Measurements from ENCODE around the gene FAM120B.
"Not testable (repeated sequence)": the region's sequence is repeated elsewhere in the genome, so short reads cannot be mapped to it uniquely, and the experiment has no call there.

FAM120B gene

GRCh38 chr6:170306324-170307079, at the start of gene FAM120B:
Gene FAM120B (plus strand): TSS chr6:170306758. CDS start chr6:170317391, 10,633 bp downstream.
- DNase-seq, result peak; percentile 97

- no peak for DNase-seq
Measured at GRCh38 chr6:170257376-170257775, 49.2 kb upstream of the FAM120B start.

- no peak for DNase-seq
Measured at GRCh38 chr6:170258407-170258806, 48.2 kb upstream of the FAM120B start.

DNA sequence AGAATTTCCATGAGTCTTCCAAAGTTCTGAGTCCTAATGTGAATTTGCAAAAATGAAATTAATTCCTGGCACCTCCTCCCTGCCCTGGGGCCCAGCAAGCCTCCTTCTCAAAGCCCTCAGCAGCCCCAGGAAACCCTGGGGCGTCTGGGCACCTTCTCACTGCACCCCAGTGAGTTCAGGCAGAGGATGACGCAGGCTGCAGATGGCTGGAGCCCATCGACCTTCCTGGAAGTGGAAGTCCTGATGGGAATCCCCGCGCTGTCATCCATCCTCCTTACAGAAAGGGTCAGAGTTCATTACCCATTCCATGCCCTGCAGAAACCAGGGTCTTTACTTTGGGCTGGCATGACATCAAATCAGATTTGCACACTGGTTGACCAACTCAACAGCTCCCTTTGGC, 47.3 kb upstream of the FAM120B start:
- DNase-seq, result no peak

GRCh38 chr6:170260686-170261085, 45.9 kb upstream of the FAM120B start:
- DNase-seq, result no peak

DNA sequence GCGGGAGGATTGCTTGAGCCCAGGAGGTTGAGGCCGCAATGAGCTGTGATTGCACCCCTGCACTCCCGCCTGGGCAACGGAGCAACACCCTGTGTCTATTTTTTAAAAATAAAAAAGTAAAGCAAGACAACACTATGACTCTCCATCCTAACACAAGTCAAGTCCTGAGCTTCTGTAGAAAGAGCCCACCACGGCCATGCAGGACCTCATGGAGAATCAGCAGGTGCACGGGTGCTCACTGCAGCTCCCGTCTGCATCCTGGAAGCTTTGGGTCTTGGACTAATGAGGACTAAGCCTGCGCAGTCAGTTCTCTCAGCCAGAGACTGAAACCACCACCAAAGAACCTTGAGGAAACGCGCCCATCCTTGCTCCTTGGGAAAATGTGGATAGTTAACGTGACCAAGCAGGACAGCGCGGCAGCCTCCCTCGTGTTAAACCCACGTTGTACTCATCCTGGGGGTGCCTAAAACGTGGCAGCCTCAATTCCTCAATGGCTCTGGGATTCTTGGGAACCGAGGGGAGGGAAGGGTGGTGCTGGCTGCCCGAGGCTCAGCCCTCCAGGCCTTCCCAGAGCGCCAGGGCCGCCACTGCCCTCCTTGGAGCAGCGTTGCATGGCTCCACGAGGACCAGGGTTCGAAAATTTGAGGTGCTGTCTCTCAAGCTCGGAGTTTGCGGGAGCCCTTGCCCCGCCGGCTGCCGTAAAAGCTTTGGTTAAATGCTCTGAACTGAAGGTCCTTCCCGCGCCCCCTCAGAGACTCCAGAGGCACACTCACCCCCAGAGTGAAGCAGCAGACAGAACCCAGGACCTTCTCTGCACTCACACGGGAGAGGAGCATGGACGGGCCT, 44.7 kb upstream of the FAM120B start:
- DNase-seq, result no peak

- no peak for DNase-seq
Measured at GRCh38 chr6:170262489-170263088, 44.0 kb upstream of the FAM120B start.

- no peak for DNase-seq
Measured at GRCh38 chr6:170263410-170263809, 43.1 kb upstream of the FAM120B start.

DNA sequence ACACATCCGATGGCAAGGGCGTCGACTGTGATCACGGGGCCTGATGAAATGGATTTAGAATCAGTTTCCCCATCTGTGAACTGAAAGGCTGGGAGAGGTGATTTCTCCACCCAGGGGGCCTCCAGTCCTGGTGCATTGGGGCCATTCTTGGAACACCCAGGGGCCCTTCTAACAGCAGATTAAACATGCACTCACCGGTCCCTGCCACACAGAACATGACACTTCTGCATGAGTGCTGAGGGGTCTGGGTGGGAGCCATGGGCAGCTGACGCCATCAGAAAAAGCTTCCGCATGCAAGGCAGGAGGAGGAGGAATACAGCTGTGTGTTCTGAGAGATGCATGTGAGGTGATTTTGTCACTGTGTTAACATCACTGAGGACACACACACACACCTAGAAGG, 42.5 kb upstream of the FAM120B start:
- DNase-seq, result no peak

DNA sequence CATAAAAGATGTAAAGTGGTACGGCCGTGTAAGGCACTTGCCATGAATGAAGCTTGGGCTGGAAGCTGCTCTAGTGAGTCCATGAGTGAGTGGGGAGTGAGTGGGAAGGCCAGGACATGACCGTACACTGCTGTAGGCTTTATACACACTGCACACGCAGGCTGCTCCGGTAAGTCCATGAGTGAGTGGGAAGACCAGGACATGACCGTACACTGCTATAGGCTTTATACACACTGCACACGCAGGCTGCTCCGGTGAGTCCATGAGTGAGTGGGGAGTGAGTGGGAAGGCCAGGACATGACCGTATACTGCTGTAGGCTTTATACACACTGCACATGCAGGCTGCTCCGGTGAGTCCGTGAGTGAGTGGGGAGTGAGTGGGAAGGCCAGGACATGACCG, 41.9 kb upstream of the FAM120B start:
- not testable (repeated sequence) for DNase-seq

DNA sequence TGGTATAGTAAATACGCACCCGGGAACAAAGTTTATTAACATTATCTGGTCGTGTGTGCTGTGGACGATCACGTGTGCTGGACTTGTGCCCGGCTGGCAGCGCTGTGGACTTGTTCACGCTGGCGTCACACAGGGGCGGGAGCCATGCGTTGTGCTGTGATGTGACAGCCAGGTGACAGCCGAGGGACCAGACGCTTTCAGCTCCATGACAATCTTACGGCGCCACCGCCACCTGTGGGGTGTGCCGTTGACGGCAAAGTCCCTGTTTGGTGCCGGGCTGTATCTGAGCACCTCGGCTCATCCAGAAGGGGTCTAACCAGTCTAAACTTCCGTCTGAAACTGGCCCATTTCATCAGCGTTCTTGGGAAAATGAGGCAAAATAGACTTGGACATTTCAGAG, 40.9 kb upstream of the FAM120B start:
- DNase-seq, result no peak

DNA sequence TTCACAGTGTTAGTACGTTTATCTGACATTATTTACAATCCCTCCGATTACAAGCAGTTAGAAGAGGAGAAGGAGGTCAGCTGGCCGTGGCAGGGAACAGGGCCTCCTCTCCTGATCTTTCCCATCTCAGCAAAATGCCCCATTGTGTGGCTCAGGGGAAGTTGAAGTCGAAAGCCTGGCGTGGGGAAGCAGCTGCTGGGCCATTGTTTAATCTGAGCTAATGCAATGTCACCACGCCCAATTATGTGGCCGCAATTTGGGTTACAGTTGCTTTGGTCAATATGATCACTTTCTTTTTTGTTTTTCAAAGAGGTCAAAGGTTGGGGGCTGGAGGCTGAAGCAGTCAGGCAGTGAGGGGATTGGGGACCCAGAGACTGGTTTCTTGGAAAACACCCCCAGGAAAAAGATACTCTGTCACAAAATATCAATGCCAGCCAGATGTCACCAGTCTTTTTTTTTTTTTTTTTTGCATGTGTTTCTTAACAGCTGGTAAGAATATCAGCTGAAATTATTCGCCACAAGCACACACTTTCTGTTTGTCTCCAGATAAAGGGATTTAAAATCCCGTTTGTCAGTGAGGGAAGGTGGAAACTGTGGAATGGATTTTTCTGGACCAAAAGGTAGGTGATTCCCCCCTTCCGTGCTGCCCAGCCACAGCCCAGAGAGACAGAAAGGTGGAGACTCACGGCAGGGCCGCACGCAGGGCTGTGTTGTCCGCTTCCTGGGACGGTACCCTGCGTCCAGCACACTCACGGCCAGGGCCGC, 40.3 kb upstream of the FAM120B start:
- no peak for DNase-seq

DNA sequence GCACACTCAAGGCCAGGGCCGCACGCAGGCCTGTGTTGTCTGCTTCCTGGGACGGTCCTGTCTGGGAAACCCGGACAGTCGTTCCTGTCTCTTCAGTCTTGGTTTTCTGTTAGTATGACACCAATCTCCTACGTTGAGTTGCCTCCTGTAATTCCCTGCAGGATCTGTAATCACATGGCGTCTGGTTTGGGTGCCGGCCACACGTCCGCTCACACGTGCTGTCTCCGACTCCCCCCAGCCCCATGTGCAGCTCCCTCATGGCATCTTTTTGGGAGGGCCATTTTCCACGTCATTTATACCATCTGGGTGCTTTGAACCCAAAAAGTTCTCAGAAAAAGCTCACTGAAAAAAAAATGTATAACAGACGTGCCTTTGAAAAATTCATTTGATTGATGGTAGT, 38.9 kb upstream of the FAM120B start:
- DNase-seq, result no peak

DNA sequence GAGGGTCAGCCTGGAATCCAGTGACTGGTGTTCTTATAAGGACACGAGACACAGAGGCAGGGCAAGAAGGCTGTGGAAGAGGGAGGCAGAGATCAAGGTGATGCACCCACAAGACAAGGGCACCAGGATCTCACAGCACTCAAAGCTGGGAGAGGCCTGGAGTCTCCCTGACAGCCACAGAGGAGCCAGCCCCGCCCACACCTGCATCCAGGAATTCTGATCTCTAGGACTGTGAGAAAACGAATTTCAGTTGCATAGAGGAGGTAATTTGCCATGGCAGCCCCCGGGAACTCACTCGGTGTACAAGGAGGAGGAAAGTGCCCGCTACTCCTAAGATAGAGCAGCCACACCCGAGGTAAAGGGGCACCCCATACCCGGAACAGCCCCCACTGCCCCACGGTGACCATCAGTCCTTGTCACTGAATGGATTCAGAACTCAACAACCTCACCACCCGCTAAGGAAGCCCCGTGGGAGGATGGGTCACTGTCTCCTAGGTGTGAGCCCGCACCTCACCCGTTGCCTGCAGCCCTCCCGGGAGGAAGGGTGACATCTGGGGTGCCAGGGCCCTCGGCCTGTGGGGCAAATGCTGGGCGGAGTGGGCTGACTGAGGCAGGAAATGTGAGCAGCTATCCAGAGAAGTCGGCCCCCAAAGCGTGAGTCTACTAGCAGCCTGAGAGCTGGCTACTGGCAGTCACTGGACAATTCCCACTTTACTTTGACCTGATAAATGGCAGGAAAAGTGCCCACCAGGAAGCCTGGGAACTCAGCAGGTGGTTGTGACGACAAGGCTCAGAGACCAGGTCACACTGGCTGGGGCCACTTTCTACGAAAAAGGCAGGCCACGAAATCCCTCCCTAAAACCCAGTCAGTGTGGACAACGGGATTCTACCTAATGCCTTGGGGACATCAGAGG, 38.1 kb upstream of the FAM120B start:
- DNase-seq, result no peak

DNA sequence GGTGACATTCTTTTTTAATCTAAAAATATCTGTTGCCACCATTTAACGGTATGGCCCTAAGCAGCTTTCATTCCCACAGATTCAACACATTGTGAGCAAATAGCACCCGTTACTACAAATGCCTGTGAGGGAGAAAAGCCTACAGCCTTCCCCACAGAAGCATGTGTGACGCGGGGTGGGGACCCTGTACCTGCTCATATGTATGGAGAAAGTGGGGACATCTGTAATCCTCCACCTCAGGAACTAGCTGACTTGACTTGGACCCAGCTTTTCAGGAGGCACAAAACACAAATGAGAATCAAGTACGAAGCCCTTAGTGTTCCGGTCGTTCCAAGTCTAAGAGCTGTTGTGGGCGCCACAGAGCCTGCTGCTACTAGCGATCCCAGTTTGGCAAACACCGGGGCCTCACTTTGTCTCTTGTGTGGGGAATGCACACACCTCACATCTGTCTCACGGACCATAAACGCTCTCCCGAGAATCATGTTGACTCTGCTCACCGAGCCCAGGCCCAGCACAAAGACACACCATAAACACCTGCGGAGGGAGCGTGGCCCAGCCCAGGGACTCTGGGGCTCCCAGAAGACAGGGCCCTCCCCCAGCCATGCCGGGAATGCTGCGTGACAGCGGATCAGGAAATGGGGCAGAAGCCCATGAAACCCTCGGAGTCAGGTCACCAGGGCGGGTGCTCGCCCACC, 37.3 kb upstream of the FAM120B start:
- DNase-seq, result no peak

- DNase-seq, result no peak
Measured at GRCh38 chr6:170269846-170270541, 36.6 kb upstream of the FAM120B start.

GRCh38 chr6:170270984-170271593, 35.5 kb upstream of the FAM120B start:
- DNase-seq, result no peak

DNA sequence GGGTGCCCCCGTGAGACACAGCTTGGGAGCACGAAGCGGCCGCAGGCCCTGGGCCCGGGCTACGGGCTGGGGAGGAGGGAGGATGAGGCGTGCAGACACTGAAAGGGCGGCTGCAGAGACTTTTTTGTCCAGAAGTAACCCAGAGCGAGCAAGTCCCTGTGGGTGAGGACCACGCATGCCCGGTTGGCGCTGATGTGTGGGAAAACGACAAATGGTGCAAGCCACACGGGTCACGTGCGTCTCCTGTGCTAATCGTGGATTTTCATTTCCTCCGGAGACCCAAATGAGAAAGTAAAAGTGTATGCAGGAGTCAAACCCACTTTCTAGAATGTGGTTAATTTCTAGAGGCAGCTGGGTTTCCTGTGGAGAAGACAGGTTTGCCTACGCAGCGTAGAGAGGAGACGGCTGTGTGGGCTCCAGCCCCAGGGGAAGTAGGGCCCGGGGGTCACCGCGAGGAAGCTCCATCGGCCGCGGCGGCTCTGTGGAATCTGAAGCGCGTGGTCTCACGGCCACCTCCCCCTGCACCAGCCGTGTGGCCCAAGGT, 34.7 kb upstream of the FAM120B start:
- peak; percentile 89 for DNase-seq

DNA sequence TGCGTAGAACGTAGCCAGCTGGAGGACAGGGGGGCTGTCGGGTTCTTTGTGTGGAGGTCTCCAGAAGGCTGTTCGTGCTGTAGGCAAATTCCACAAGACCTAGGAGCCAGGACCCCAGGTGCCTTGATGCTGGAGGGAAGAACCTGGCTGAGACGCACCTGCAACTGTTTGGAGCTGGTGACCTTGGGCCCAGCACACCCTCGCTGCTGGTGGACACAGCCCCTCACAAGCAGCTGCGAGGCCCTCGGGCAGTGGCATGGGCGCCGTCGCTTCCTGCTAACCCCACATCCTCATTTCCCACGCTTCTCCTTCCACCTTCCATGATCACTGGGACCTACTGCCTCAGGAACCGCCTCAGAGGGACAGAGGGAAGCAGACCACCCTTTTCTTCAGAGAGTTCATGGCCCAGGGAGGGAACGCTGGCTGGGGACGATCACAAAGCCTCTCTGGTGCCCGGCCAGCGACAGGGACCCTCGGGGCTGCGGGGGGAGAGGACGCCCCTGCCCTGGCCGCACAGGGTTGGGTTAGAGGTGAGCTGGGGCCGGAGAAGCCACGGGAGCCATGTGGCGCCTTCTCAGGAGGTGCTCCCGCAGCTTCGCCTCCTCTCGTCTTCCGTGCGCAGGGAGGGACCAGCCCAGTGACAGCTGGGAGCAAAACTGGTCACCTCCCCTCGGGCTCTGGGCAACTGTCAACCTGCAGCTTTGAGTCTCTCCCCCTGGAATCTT, 34.1 kb upstream of the FAM120B start:
- no peak for DNase-seq

All from stimulated activated CD4-positive, alpha-beta T cell treated with anti-CD3 and anti-CD28 coated beads, Interleukin-15, amount 100 ng/mL, for 24 hours (primary cell).